Hepatic stellate cell (primary cell): ENCODE data around the gene HTR5A.

Experiments used
- DNase-seq: peaks from one replicate; pipeline ENCODE4 v3.0.0; 2011; ENCODE audit warnings: low spot score

The HTR5A gene

DNA sequence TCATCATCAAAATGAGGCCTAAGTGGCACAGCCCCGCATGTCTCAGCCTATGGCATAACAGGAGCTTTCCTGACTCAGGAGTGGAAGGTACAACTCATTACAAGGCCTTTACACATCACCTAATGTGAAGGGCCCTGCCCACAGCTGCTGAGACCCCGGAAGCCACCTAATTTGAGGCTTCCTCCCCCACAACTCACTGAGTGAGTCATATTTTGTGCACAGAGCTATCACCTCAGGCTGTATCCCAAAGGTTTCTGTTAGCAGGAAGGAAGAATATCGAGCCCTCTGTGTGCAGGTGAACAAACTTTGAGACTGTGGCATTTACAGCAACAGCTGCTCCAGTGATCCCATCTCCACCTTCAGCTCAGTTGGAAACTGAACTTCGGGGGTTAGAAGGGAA, 20.6 kb downstream of the HTR5A start:
- DNase-seq: no peak

- no peak for DNase-seq
Measured at GRCh38 chr7:155093596-155093995, 23.5 kb downstream of the HTR5A start.

DNA sequence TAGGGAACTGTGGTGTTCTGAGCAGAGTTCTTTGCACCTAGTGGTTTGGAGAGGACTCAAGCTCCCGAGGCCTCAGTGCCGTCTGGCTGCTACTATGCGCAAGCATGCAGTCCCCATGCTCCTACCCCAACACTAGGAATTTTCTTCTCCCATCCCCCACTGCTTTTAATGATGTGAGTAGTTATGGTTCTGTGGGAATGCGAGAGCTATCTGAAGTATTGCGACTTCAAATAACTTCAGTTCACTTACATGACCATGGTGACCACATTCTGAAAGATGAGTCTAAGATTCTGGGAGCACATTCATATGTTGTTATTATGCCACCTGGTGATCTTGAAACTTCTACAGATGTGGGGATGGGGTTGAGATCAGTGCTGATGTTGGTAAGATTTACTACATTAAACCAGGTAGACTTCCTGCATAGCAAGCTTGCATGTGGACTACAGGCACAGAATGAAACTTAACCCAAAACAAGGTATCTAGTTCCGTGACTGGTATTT, 24.6 kb downstream of the HTR5A start:
- no peak for DNase-seq

DNA sequence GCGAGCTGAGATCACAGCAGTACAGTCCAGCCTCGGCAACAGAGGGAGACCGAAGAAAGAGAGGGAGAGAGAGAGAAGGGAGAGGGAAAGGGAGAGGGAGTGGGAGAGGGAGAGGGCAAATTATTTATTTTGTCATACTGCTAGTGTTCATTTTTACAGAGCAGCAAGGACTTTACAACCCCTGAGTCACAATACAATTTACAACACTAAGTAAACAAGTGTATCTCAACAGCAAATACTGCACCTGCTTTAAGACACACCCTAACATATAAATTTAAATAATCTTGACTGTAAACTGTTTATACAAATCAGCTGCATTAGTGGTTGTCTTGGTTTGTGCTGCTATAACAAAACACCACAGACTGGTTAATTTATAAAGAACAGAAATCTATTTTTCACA, 27.2 kb downstream of the HTR5A start:
- DNase-seq: no peak

- DNase-seq: no peak
Measured at GRCh38 chr7:155103839-155104238, 33.7 kb downstream of the HTR5A start.

- no peak for DNase-seq
Measured at GRCh38 chr7:155104913-155105312, 34.8 kb downstream of the HTR5A start.

DNA sequence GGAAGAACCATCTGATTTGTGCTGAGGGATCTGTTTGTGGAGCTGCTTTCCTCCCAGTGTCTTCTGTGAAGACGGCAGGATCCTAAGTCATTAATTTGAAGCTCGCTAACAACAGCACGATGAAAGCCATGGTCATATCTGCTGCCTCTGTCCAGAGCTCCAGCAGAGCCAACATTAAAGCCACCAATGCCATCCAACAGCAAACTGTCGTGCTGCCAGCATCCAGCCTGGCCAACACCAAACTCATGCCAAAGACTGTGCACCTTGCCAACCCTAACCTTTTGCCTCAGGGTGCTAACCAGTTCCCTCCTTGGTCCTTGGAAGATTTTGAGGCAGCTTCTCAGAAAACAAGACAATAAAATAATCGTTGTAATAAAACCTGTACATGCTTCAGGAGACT, 36.2 kb downstream of the HTR5A start:
- no peak for DNase-seq

DNA sequence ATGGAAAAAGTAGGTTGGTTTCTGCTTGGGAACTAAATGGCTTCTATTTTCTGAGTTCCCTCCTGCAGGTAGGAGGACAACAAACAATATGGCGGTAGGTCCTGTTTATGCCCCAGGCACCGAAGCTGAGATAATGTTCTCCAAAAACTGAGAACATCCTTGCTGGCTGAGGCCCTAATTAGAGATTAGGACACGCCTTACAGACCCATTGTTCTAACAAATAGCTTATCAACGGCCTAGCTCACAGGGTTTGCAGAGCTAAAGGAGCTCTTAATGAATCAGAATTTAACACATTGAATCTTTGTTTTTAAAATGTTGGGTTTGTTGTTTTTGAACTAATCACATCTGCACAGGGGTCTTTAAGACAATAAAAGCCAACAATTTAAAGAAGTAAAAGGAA, 37.0 kb downstream of the HTR5A start:
- no peak for DNase-seq

DNA sequence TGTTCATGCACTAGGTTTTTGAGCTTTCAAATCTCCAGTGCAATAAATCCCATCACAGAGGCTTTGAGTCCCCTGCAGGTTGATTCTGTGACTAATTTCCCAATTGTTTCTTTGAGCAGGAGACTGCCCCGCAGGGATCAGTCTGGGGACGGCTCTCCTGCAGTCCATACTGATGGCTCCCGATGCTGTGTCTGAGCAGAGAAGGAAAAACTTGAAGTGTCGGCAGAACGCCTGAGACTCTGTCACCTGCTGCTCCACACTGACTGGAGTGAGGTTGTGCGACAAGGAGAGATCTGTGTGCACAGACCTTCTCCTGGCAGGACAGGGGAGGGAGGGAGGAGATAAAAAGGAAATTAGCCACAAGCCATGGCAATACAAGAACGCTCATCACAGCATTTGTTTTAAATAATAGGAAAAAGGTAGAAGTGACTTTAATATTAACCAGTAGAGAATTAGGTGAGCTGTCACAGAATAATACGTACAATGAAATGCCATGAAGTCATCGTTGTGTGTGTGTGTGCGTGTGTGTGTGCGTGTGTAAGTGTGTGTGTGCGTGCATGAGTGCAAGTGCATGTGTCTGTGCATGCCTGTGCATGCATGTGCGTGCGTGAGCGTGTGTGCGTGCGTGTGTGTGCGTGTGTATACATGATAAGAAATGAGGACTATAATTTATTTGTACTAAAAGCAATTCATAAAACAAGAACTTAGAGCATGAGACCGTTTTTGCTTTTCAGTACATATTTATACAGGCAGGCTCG, 38.2 kb downstream of the HTR5A start:
- no peak for DNase-seq

GRCh38 chr7:155109121-155109520, 39.0 kb downstream of the HTR5A start:
- DNase-seq: no peak

DNA sequence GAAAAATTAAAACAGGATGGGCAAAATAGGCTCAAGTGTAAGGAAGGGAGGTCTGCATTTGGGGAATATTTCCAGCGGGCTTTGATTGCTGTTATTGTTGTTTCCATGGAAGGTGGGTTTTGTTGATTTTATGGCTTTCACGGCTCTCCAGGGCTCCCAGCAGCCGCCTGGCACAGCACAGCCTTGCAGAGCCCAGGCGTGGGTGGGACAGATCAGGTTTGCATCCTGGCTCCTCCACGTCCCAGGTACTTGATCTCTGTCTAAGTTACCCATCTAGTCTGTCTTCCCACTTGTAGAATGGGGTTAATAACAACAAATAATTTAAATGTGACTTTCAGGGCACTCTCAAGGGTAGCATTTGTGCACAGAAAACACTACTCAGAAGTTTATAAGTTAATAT, 45.2 kb downstream of the HTR5A start:
- DNase-seq: no peak

- DNase-seq: no peak
Measured at GRCh38 chr7:155119801-155120382, 49.8 kb downstream of the HTR5A start.

DNA sequence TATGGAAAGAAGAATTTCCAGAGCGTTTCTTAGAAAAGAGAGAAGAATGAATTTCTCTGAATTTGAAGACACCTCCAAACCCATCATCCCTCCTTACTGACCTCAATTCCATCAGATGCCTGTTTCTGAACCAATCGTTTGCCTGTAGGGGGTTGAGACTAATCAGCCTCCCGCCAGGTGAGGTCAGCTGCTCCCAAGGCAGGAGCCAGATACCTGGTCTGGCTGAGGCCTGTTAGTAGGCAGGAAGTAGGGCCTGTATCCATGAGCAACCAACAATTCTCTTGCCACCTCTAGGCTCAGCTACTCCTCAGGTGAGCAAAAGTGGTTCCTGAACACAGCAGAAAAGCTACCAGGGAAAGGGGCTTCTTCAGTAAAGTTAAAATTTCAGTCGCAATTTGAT, 50.3 kb downstream of the HTR5A start:
- DNase-seq: no peak

DNA sequence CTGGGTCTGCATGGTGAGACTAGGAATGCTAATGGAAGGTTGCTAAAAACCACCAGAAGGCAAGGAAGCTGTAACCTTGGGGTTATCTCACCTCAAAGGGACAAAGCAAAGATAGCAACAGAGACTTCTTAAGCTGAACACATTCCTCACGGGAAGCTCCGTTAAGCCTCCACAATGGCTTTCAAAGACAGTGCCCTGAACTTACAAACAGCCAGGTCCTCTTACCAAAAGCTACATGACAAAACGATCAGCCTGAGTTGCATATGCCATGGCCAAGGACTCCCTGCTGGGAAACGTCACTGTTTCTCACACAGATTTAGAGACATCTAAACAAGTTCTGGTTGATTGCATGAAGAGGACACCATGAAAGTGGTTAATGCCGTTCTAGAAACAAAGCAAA, 52.7 kb downstream of the HTR5A start:
- no peak for DNase-seq

DNA sequence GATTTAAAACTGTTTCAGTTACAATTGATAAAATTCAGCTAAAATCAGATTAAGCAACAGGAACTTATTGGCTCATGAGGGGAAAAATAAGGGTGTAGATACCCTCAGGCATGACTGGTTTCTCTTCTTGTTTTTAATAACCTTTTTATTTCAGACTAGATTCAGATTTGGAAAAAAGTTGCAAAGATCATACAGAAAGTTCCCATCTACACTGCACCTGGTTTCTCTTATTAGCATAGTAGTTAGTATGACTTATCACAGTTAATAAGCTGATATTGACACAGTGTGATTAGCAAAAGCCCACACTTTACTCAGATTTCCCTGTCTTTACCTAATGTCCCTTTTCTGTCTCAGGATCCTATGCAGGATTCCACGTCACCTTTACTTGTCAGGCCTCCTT, 53.3 kb downstream of the HTR5A start:
- DNase-seq: no peak

DNA sequence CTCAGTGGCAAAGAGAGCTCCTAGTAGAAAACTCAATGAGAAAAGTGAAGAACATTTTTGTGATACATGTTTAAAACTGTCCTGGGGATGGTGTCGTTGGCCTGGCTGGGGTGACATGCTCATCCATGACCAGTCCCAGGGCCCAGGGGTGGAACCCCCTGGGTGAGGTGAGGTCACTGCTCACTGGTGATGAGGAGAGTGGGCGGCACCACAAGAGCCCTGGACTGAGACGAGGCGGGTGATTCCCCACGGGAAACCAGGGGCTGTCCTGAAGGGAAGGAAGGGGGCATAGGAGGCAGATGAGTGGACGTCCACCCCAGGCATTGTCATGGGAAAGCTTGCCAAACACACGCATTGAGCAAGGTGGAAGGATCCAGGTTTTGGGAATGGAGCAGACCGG, 54.6 kb downstream of the HTR5A start:
- no peak for DNase-seq

DNA sequence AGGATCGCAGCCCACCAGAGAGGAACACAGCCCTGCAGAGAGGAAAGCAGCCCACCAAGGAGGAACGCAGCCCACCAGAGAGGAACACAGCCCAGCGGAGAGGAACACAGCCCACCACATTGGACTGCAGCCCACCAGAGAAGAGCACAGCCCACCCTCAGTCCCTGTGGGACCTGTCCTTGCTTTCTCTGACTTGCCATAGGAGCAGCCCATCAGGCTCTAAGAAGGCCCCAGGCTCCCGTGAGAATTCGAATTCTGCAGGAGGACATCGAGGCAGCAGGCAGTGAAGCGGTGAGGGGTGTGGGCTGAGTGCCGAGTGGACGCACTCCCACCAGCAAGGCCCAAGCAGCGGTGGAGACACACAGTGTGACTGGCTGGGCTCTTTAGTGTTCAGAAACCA, 59.1 kb downstream of the HTR5A start:
- no peak for DNase-seq

DNA sequence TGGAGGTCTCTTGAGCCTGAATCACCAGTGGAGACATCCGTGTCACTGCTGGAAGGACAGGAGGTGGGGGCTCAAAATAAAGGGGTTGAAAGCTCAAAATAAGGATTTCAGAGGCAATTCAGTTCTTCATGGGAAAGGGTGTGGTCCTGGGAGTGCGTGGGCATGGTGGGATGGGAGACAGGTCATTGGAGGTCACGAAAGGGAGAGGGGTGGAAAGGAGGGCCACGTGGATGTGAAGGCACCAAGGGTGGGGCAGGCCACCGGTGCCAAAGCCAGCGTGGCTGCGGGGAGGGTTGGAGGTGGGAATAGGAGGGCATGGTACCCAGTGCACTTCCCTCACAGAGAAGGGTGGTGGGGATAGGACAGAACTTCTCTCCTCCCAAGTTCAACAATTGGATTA, 59.7 kb downstream of the HTR5A start:
- DNase-seq: no peak

DNA sequence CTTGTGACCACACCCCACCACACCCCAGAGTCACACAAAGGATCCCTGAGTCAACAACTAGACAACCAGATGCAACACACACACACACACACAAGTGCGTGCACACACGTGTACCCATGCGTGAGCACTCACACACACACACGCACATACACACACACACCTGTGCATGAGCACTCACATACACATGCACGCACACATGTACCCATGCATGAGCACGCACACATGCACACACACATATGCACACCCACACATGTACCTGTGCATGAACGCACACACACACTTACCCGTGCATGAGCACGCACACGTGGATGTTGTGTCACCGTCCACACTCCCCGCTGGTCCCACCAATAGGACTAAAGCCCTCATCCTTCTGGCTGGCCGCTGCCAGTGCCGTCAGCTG, 60.4 kb downstream of the HTR5A start:
- DNase-seq: no peak

DNA sequence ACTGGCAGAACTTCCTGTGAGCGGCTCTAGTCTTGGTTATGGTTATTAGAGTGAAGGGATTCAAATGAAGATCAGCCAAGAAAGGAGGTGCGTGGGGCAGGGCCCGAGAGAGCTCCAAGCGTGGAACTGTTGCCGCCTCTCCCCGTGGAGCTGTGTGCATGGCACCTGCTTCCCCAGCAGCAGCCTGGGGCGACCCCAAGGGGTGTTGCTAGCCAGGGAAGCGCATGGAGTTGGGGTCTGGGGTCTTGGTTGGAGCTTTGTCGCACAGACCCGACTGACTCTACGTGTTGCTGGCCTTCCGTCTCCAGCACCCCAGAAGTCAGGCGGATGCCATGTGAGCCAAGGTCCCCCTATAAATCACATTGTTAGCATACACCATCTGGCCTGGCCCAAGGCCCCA, 61.0 kb downstream of the HTR5A start:
- no peak for DNase-seq

- no peak for DNase-seq
Measured at GRCh38 chr7:155132431-155132830, 62.3 kb downstream of the HTR5A start.

DNA sequence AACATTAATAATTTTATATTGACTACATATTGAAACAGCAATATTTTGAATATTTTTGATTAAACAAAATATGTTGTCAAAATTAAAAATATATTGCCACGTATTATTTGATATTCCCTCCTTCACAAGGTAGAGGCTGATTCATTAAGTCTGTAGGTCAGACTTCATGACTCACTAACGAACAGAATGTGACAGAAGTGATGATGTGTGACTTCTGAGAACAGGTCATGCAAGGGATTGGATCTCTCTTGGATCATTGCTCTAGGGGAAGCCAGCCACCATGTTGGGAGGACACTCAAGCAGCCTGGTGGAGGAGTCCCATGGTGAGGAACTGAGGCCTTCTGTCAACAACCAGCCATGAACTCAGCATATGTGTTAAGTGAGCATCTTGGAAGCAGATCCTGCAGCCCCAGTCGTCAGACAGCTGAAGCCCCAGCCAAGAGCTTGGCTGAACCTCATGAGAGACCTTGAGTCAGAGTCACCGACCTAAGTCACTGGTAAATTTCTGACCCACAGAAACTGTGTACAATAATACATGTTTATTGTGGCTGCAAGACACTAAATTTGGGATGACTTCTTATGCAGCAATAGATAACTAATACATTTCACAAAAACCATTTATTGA, 66.6 kb downstream of the HTR5A start:
- DNase-seq: no peak
